Breast epithelium (tissue), 3 donors: ENCODE measurements around the gene CAMK2A.

Experiments used
- CTCF ChIP-seq, 3 donors: fragments of 450-650 bp; IDR thresholded peaks; one replicate each; pipeline ENCODE4 v1.5.1; 2016 to 2017; ENCODE audit warnings: antibody characterized with exemption in 3 of 3, mild to moderate bottlenecking in 3 of 3, moderate library complexity in 3 of 3
- POLR2A ChIP-seq: fragments of 450-650 bp; IDR thresholded peaks from one replicate; pipeline ENCODE4 v1.6.1; 2016; ENCODE audit warnings: antibody characterized with exemption, mild to moderate bottlenecking, moderate library complexity
- POLR2AphosphoS5 ChIP-seq, 3 donors: sonication (generic); formaldehyde crosslinking; IDR thresholded peaks; one replicate each; pipeline ENCODE4 v1.6.1; 2017; ENCODE audit warnings: antibody characterized with exemption in 3 of 3

GRCh38 chr5:150214289-150214688 lies 75.3 kb downstream of the CAMK2A start:
- TF ChIP-seq POLR2AphosphoS5 (IDR thresholded peaks at IDR 0.05): no peak
- no peak for TF ChIP-seq CTCF (IDR thresholded peaks at IDR 0.05)
- no peak for TF ChIP-seq POLR2A
